HG03469 (cell line): ENCODE data around the gene CHN1.

Source experiments
- ATAC-seq: cut with Tn5 transposase; IDR thresholded peaks from one replicate; pipeline ENCODE4 v1.9.1; 2021; ENCODE audit warnings: mild to moderate bottlenecking, moderate library complexity, moderate number of reproducible peaks; ENCODE audit not compliant: unreplicated experiment

CHN1 gene

GRCh38 chr2:174791746-174792280, 213.4 kb downstream of the CHN1 start:
- ATAC-seq: no peak

DNA sequence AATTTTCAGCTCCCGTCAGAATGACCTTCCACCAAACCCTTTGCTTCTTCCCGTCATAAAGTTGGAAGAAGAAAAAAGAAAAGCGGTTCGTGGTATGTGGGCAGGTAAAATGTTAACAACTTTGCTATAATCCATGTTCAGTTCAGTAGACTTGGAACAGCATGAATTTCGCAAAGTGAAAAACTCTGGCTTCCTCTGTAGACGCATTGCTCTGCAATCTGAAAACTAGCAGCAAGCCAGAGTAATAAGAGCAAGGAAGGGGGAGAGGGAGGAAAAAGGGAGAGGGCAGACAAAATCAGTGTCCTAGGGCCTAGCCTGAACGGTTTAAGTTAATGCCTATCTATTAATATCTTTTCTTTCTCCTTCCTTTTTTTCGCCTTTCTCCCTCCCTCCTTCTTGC, 214.2 kb downstream of the CHN1 start:
- ATAC-seq: no peak

- no peak for ATAC-seq
Observed at GRCh38 chr2:174789001-174789400, 216.2 kb downstream of the CHN1 start.

DNA sequence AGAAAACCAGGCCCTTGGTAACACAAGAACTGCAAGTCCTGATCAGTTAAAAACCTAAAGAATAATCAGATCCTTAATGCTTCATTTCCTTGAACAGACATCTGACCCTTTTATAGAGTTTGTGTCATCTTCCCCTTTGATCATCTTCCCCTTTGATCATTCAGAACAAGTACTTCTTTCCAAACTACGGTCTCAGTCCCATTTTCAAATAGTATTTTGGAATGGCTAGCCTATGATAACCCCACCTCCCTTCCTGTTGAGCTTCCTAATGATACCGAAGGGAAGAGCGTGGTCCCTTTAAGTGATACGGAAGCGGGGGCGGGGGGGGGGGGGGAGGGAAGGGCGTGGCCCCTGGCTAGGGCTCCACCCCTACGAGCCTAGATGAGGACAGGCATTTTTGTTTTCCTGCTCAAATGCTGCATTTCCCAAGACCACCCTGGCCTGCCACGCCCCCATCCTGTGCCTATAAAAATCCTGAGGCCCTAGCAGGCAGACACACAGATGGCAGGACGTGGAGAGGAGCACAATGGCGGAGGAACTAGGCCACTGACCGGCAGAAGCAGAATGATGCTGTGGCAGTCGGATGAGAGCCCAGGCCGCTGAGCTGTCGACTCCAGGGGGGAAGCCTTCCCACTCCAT, 216.8 kb downstream of the CHN1 start:
- ATAC-seq: no peak

- ATAC-seq: no peak
Observed at GRCh38 chr2:174787487-174788205, 217.5 kb downstream of the CHN1 start.

DNA sequence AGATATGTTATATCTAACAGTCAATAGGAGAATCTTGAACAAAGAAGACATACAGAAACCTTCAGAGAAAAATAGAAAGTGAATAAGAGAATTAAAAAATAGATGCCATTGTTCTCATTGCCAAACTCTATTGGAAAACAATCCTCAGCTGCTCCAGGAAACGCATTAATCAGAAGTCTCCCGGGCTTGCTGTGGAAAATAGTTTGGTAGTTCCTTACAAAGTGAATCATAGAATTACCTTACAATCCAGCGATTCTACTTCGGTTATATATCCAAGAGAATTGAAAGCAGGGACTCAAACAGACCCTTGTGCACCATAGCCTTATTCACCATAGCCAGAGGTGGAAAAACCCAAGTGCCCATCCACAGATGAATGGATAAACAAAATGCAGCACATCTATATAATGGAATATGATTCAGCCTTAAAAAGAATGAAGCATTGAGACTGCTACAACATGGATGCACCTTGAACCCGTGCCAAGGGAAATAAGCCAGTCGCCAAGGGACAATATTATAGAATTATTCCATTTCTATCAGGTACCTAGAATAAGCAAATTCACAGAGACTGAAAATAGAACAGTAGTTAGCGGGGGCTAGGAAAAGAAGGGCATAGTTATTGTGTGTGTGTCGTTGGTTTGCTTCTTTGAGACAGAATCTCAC, 219.0 kb downstream of the CHN1 start:
- ATAC-seq: no peak

DNA sequence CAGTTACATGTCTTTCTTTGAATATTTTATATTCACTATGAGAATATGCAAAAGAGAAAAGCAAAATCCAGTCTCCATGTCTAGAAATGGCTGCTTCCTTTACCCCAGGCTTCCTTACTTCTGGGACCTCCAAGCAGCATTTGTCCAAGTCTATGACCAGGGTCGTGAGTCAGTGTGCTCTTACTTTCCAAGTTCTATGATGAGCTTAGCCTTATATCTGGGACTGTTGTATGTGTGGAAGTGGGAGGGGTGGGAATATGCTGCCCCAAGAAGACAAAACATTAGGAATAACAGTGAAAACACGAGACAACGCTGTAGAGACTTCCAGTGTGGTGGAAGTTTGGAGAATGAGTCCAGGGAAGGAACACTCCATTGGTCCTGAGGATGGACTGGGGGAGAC, 219.7 kb downstream of the CHN1 start:
- no peak for ATAC-seq

- ATAC-seq: no peak
Observed at GRCh38 chr2:174784909-174785308, 220.3 kb downstream of the CHN1 start.

DNA sequence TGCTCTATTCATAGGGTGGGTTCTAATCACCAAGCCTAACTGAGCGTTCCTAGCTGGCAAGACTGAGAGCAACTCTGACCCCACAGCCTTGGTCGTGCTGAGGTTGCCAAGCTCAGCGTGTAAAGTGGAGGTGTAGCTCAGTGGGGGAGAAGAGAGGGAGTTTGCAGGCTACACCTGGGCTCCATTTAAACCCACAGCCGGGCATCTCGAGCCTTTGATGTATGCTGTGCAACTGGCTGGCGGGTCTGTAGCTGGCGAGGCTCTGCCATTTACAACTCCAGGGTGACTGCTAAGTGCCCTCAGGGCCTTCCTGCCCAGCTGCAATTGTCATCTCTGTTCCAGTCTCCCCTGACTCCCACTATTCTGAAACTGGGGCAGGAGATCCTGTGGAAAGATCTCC, 220.9 kb downstream of the CHN1 start:
- ATAC-seq: no peak

GRCh38 chr2:174781996-174782395, 223.2 kb downstream of the CHN1 start:
- ATAC-seq: no peak

- ATAC-seq: no peak
Observed at GRCh38 chr2:174781298-174781697, 223.9 kb downstream of the CHN1 start.

GRCh38 chr2:174780856-174781255, 224.3 kb downstream of the CHN1 start:
- ATAC-seq: no peak

GRCh38 chr2:174780191-174780840, 224.9 kb downstream of the CHN1 start:
- ATAC-seq: no peak

- ATAC-seq: no peak
Observed at GRCh38 chr2:174779361-174779928, 225.7 kb downstream of the CHN1 start.

DNA sequence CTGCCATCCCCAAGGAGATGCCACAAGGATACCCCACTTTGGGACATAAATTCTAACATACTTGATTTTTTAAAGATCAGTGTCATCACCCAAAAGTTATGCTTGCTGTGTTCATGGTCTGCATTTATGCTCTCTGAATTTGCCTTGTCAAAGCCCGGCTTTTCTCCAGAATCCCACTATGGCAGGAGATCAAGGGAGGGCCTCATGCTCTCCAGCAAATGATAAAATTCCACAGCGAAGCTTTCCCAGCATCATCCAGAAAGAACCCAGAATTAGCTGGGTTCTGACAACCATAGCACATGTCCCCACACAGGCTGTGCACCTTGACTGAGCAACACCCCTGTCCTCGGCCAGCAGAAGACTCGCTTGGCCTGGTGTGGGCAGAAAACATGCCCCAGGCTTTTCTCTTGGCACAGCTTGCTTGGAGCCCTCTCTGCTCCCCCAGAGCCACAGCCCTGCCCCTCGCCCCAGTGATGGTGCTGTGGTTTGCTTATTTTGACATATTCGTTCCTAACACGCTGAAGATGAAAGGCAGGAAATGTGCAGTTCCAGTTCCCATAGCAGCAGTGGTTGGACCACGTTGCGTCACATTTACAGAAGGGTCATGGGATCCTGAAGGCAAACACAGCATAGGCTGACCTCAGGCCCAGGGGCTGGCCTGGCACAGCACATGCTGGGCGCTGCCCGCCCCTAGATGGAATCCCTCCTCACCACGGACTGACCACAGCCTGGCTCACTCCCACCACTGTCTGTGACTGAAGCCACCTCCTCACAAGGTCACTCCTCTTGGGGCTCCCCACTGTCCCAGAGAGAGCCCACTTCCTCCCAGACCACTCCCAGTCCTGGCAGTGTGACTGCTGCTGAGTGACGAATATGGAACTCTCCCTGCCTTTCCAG, 226.8 kb downstream of the CHN1 start:
- ATAC-seq: peak; percentile 55

GRCh38 chr2:174777347-174778084, 227.7 kb downstream of the CHN1 start:
- no peak for ATAC-seq

GRCh38 chr2:174776675-174777074, 228.5 kb downstream of the CHN1 start:
- no peak for ATAC-seq

DNA sequence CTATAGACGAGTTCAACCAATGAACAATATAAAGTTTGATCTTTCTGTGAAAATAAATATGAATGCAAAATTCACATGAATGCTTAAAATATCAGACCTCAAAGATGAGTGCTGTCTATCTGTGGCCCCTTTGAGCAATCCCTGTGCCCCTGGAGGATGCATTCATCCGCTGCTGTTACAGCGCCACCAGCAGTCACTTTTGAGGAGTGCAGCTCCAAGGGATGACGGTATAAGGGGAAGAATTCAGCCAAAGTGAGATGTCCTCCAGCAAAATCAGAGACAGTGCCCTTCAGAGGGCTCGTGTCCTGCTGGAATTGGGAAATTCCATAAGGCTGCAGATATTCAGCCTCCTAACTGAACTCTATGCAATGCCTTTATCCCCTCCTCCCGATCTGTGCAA, 229.0 kb downstream of the CHN1 start:
- no peak for ATAC-seq

DNA sequence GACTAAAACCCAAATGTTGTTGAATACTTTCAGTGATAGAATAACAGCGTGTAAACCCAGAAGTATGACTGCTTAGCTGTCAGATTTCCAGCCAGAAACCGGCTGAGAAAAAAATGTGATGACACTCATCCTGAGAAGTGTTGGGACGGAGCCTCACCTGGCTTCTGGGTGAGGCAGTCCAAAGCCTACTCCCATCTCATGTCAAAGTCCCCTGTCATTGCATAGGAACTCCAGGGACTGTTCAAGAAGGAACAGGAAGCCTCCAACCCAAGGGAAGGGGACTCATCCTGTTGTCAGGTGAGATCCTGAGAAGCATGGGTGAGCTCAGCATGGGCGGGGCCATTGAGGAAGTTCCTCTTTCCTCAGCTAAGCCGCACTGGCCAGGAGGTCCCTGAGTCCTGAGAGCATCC, 229.6 kb downstream of the CHN1 start:
- no peak for ATAC-seq
